CD4-positive, CD25-positive, alpha-beta regulatory T cell (primary cell): ENCODE measurements around the gene ACSL3. TPM values are rescaled to one million over a fixed set of nuclear protein-coding genes. Genes with fewer than 3 reads are reported as not detected.
A peak's percentile ranks its signal among the peaks of the same experiment; 100 is the strongest.

Experiments
- ATAC-seq, 2 donors: fragments of 150-1000 bp; cut with Tn5 transposase; one replicate each; pipeline ENCODE4 v1.10.0; 2021; ENCODE audit warnings: low read depth in 2 of 2, moderate number of reproducible peaks in 2 of 2, moderate library complexity in 1 of 2
- DNase-seq, 3 donors: peaks; one replicate each; pipeline versions ENCODE4 v3.0.0 to v3.0.0-alpha.2; 2012 to 2022; ENCODE audit warnings: mixed read lengths in 1 of 3
- H3K27ac ChIP-seq: one replicate; pipeline ENCODE4 v1.7.0; 2013; ENCODE audit warnings: mild to moderate bottlenecking, low read length; ENCODE audit not compliant: insufficient read depth, poor library complexity, severe bottlenecking
- H3K27me3 ChIP-seq: one replicate; pipeline ENCODE4 v1.7.0; 2013; ENCODE audit warnings: low read length; ENCODE audit not compliant: control insufficient read depth, insufficient read depth
- H3K36me3 ChIP-seq: one replicate; pipeline ENCODE4 v1.7.0; 2013; ENCODE audit warnings: mild to moderate bottlenecking, low read length, moderate library complexity; ENCODE audit not compliant: control insufficient read depth, insufficient read depth
- H3K4me1 ChIP-seq: 2 replicates; pipeline ENCODE4 v1.7.0; 2013; ENCODE audit warnings: mild to moderate bottlenecking, low read length; ENCODE audit not compliant: insufficient read depth, control insufficient read depth, poor library complexity, severe bottlenecking
- H3K4me3 ChIP-seq: one replicate; pipeline ENCODE4 v1.7.0; 2013; ENCODE audit warnings: low read depth, mild to moderate bottlenecking, low read length, moderate library complexity
- H3K9me3 ChIP-seq, 2 experiments: 1 replicate in 1 of 2; 2 replicates in 1 of 2; pipeline ENCODE4 v1.7.0; 2013; ENCODE audit warnings: low read length in 2 of 2, mild to moderate bottlenecking in 1 of 2, moderate library complexity in 1 of 2; ENCODE audit not compliant: control insufficient read depth in 2 of 2
- H3K27ac Mint-ChIP-seq, 3 donors: one replicate each; pipeline ENCODE4 v1.8.0; 2020 to 2022; ENCODE audit warnings: mild to moderate bottlenecking in 3 of 3, mixed read lengths in 3 of 3, moderate library complexity in 2 of 3
- H3K27me3 Mint-ChIP-seq: one replicate; pipeline ENCODE4 v1.8.0; 2022; ENCODE audit warnings: mild to moderate bottlenecking, mixed read lengths
- H3K36me3 Mint-ChIP-seq: one replicate; pipeline ENCODE4 v1.8.0; 2020; ENCODE audit warnings: mixed read lengths
- H3K4me1 Mint-ChIP-seq, 4 donors: one replicate each; pipeline ENCODE4 v1.8.0; 2020 to 2022; ENCODE audit warnings: mixed read lengths in 4 of 4, mild to moderate bottlenecking in 1 of 4
- H3K4me3 Mint-ChIP-seq, 4 donors: one replicate each; pipeline ENCODE4 v1.8.0; 2020 to 2022; ENCODE audit warnings: mild to moderate bottlenecking in 4 of 4, mixed read lengths in 4 of 4, moderate library complexity in 3 of 4
- H3K9me3 Mint-ChIP-seq, 7 donors: one replicate each; pipeline ENCODE4 v1.8.0; 2020 to 2022; ENCODE audit warnings: mixed read lengths in 7 of 7, mild to moderate bottlenecking in 3 of 7, moderate library complexity in 2 of 7
- polyA plus RNA-seq, 4 donors: library from polyadenylated mRNA; unstranded; fragments of 300-500 nt; fragmentation: Illumina TruSeq; gene quantifications; one replicate each; pipeline ENCODE4 v1.2.3, GENCODE V29; 2021
- total RNA-seq: library from RNA; stranded (reverse); gene quantifications from one replicate; pipeline ENCODE4 v1.2.3, GENCODE V29; 2022

Gene ACSL3
- total and polyA plus RNA-seq, 5 donors from 2014 or later, result 20.1 to 60.0 (median 30.3) TPM

GRCh38 chr2:222960126-222960525 is 99.3 kb downstream of the ACSL3 start:
- Mint-ChIP-seq H3K36me3 (no peaks in the 10 kb centered on the region), H3K27me3 (peaks cover 14% of the 10 kb centered on the region), H3K27ac (no peak overlapping the region), H3K4me3 (no peak overlapping the region), H3K4me1 (no peaks in the 10 kb centered on the region), H3K9me3 (peaks cover 0 to 2% (median 0%) of the 10 kb centered on the region in 7 donors)
- Histone ChIP-seq H3K27me3 (peaks cover 10% of the 10 kb centered on the region), H3K9me3 (no peaks in the 10 kb centered on the region), H3K36me3 (no peaks in the 10 kb centered on the region), H3K4me1 (no peaks in the 10 kb centered on the region), H3K27ac (no peak overlapping the region), H3K4me3 (no peak overlapping the region)
- no peak for ATAC-seq
- DNase-seq, result no peak

DNA sequence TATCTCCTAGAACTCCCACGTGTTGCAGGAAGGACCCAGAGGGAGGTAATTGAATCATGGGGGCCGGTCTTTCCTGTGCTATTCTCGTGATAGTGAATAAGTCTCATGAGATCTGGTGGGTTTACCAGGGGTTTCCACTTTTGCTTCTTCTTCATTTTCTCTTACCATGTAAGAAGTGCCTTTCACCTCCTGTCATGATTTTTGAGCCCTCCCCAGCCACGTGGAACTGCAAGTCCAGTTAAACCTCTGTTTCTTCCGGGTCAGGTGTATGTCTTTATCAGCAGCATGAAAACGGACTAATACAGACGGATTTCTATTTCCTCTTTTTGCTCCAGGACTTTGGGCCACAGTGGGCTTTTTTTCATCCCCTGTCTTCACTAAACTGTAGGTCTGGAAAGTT is 102.8 kb downstream of the ACSL3 start:
- Mint-ChIP-seq H3K4me3 (no peak overlapping the region), H3K36me3 (no peaks in the 10 kb centered on the region), H3K27ac (no peak overlapping the region), H3K9me3 (peaks cover 0 to 2% (median 0%) of the 10 kb centered on the region in 7 donors), H3K4me1 (no peaks in the 10 kb centered on the region), H3K27me3 (peaks cover 9% of the 10 kb centered on the region)
- H3K27me3 ChIP-seq, result peaks cover 13% of the 10 kb centered on the region
- no peak overlapping the region for H3K27ac ChIP-seq
- H3K4me1 ChIP-seq, result no peaks in the 10 kb centered on the region
- no peaks in the 10 kb centered on the region for H3K36me3 ChIP-seq
- ATAC-seq (no peak), DNase-seq (no peak)
- no peaks in the 10 kb centered on the region for H3K9me3 ChIP-seq
- H3K4me3 ChIP-seq, result no peak overlapping the region

- Histone ChIP-seq H3K4me3 (no peak overlapping the region), H3K9me3 (no peaks in the 10 kb centered on the region), H3K4me1 (no peaks in the 10 kb centered on the region), H3K27me3 (peaks cover 13% of the 10 kb centered on the region), H3K36me3 (no peaks in the 10 kb centered on the region), H3K27ac (no peak overlapping the region)
- Mint-ChIP-seq H3K36me3 (no peaks in the 10 kb centered on the region), H3K4me3 (peak overlapping the region in 1 of 4 donors; percentile 12), H3K27me3 (peaks cover 11% of the 10 kb centered on the region), H3K4me1 (no peaks in the 10 kb centered on the region), H3K9me3 (peaks cover 0 to 2% (median 0%) of the 10 kb centered on the region in 7 donors), H3K27ac (no peak overlapping the region)
- no peak for ATAC-seq
- DNase-seq, result no peak
Measured at GRCh38 chr2:222964376-222965031, 103.7 kb downstream of the ACSL3 start.

- H3K36me3 Mint-ChIP-seq, result no peaks in the 10 kb centered on the region
- Histone ChIP-seq H3K9me3 (no peaks in the 10 kb centered on the region), H3K27me3 (peaks cover 5% of the 10 kb centered on the region), H3K4me3 (no peak overlapping the region), H3K27ac (no peak overlapping the region), H3K36me3 (no peaks in the 10 kb centered on the region), H3K4me1 (no peaks in the 10 kb centered on the region)
- ATAC-seq, result no peak
- H3K4me1 Mint-ChIP-seq, result no peaks in the 10 kb centered on the region
- H3K27ac Mint-ChIP-seq, result no peak overlapping the region
- no peaks in the 10 kb centered on the region for H3K9me3 Mint-ChIP-seq
- no peak overlapping the region for H3K4me3 Mint-ChIP-seq
- no peak for DNase-seq
- peaks cover 4% of the 10 kb centered on the region for H3K27me3 Mint-ChIP-seq
Measured at GRCh38 chr2:222965555-222965954, 104.7 kb downstream of the ACSL3 start.

GRCh38 chr2:222968550-222969155 is 107.8 kb downstream of the ACSL3 start:
- no peaks in the 10 kb centered on the region for H3K4me1 Mint-ChIP-seq

DNA sequence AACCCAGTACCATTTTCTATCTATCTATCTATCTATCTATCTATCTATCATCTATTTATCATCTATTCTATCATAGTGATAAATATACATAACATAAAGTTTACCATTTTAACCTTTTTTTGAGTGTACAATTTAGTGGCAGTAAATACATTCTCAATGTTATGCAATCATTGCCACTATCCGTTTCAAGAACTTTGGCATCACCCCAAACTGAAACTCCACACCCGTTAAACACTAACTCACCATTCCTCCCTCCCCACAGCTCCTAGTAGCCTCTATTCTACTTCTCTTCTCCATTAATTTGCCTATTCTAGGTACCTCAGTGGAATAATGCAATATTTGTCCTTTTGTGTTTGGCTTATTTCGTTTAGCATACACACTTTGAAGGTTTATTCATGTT is 108.7 kb downstream of the ACSL3 start:
- Mint-ChIP-seq H3K9me3 (no peaks in the 10 kb centered on the region), H3K27me3 (peaks cover 4% of the 10 kb centered on the region), H3K36me3 (no peaks in the 10 kb centered on the region), H3K4me3 (no peak overlapping the region), H3K4me1 (no peaks in the 10 kb centered on the region), H3K27ac (no peak overlapping the region)
- H3K27ac ChIP-seq, result no peak overlapping the region
- H3K9me3 ChIP-seq, result no peaks in the 10 kb centered on the region
- no peak for DNase-seq
- ATAC-seq, result no peak
- H3K36me3 ChIP-seq, result no peaks in the 10 kb centered on the region
- peaks cover 5% of the 10 kb centered on the region for H3K27me3 ChIP-seq
- no peaks in the 10 kb centered on the region for H3K4me1 ChIP-seq
- no peak overlapping the region for H3K4me3 ChIP-seq

More at GRCh38 chr2:222968550-222969155, 107.8 kb downstream of the ACSL3 start:
- DNase-seq, result no peak
- Histone ChIP-seq H3K4me1 (no peaks in the 10 kb centered on the region), H3K9me3 (no peaks in the 10 kb centered on the region), H3K27ac (no peak overlapping the region), H3K4me3 (no peak overlapping the region), H3K36me3 (no peaks in the 10 kb centered on the region), H3K27me3 (peaks cover 5% of the 10 kb centered on the region)
- ATAC-seq, result no peak
- Mint-ChIP-seq H3K9me3 (no peaks in the 10 kb centered on the region), H3K27me3 (peaks cover 4% of the 10 kb centered on the region), H3K36me3 (no peaks in the 10 kb centered on the region), H3K27ac (no peak overlapping the region), H3K4me3 (no peak overlapping the region)

DNA sequence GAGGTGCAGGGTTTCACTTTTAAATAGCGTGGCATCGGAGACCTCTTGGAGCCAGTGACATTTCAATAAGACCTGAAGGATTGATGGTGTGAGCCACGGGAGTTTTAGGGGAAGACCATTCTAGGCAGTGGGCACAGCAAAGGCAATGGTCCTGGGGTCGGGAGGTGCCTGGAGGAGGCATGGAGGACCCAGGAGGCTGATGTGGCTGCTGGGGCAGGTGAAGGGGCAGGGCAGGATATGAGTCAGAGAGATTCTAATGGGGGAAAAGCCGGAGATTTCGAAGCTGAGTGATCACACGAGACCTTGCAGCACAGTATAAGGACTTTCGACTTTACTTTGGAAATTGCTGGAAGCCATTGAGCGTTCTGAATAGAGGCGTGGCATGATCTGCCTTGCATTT is 111.6 kb downstream of the ACSL3 start:
- no peaks in the 10 kb centered on the region for H3K9me3 ChIP-seq

DNA sequence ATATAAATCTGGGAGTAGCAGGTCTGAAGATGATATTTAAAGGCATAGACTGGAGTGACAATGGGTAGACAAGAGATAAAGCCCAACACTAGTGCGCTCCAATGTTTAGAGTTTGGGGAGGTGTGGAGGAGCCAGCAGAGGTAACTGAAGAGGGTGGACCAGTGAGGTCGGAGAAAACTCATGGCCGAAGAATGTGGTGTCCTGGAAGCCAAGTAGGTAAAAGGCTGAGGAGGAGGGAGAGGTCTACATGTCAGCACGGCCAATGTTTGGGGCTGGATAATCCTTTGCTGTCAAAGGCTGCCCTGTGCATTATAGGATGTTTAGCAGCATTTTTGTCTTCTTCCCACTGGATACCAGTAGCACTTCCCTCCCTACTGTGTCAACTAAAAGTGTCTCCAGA is 112.4 kb downstream of the ACSL3 start:
- peaks cover 3% of the 10 kb centered on the region for H3K27me3 ChIP-seq
- H3K4me1 ChIP-seq, result no peaks in the 10 kb centered on the region
- Mint-ChIP-seq H3K27me3 (peaks cover 4% of the 10 kb centered on the region), H3K36me3 (no peaks in the 10 kb centered on the region), H3K27ac (no peak overlapping the region), H3K4me3 (no peak overlapping the region), H3K9me3 (no peaks in the 10 kb centered on the region), H3K4me1 (no peaks in the 10 kb centered on the region)
- ATAC-seq (no peak), DNase-seq (no peak)
- no peak overlapping the region for H3K4me3 ChIP-seq
- no peak overlapping the region for H3K27ac ChIP-seq
- no peaks in the 10 kb centered on the region for H3K9me3 ChIP-seq
- no peaks in the 10 kb centered on the region for H3K36me3 ChIP-seq

More for the DNA sequence above, 111.6 kb downstream of the ACSL3 start:
- DNase-seq, result no peak
- Histone ChIP-seq H3K4me3 (no peak overlapping the region), H3K36me3 (no peaks in the 10 kb centered on the region), H3K4me1 (no peaks in the 10 kb centered on the region), H3K27ac (no peak overlapping the region), H3K27me3 (peaks cover 3% of the 10 kb centered on the region)
- Mint-ChIP-seq H3K27ac (no peak overlapping the region), H3K4me3 (no peak overlapping the region), H3K36me3 (no peaks in the 10 kb centered on the region), H3K9me3 (no peaks in the 10 kb centered on the region), H3K4me1 (no peaks in the 10 kb centered on the region), H3K27me3 (peaks cover 4% of the 10 kb centered on the region)
- ATAC-seq, result no peak
